IMR-90 (cell line): ENCODE data around the gene ZNF618. TPM values are rescaled to one million over a fixed set of nuclear protein-coding genes. Genes with fewer than 3 reads are reported as not detected.
A peak's percentile ranks its signal among the peaks of the same experiment; 100 is the strongest.

Experiments used
- ATAC-seq: fragments of 200-7000 bp; cut with Tn5 transposase; 2 replicates; pipeline ENCODE4 v1.9.1; 2020; ENCODE audit warnings: low read depth, mild to moderate bottlenecking, moderate library complexity
- BruUV-seq: library from RNA; stranded (reverse); fragments of 400-500 nt; replicated peaks from 2 replicates; lab custom pipeline; 2021; lab: Mats Ljungman, UMichigan
- CTCF ChIA-PET: fragments of 300-600 bp; formaldehyde crosslinking; extraction: SDS; loops from one replicate; lab custom pipeline; 2021; ENCODE audit warnings: antibody characterized with exemption; lab: Yijun Ruan, JAX
- POLR2A ChIA-PET: fragments of 300-600 bp; sonication (Branson Sonifier 250); formaldehyde crosslinking; loops from one replicate; lab custom pipeline; 2022; ENCODE audit warnings: antibody characterized with exemption; ENCODE audit not compliant: unreplicated experiment; lab: Charles Lee
- DNase-seq: peaks from one replicate; pipeline ENCODE4 v3.0.0; 2013
- H2AFZ ChIP-seq: replicated peaks from 2 replicates; pipeline ENCODE3; 2013; ENCODE audit warnings: low read length, mild to moderate bottlenecking; ENCODE audit not compliant: poor library complexity
- H2AK5ac ChIP-seq: 2 replicates; pipeline ENCODE4 v1.6.1; 2013; ENCODE audit warnings: low read depth, low read length, inconsistent platforms
- H2AK9ac ChIP-seq: replicated peaks from 2 replicates; pipeline ENCODE3; 2013; ENCODE audit warnings: mild to moderate bottlenecking, low read depth, low read length, moderate library complexity; ENCODE audit not compliant: poor library complexity
- H2BK120ac ChIP-seq: 2 replicates; pipeline ENCODE4 v1.6.1; 2013; ENCODE audit warnings: low read depth, low read length, inconsistent platforms
- H2BK15ac ChIP-seq: 3 replicates; pipeline ENCODE4 v1.6.1; 2013; ENCODE audit warnings: low read depth, low read length, inconsistent platforms
- H2BK20ac ChIP-seq: 2 replicates; pipeline ENCODE4 v1.6.1; 2013; ENCODE audit warnings: low read depth, mild to moderate bottlenecking, inconsistent platforms, low read length, moderate library complexity
- H2BK5ac ChIP-seq: 2 replicates; pipeline ENCODE4 v1.6.1; 2013; ENCODE audit warnings: mild to moderate bottlenecking, low read depth, low read length, inconsistent platforms; ENCODE audit not compliant: poor library complexity, severe bottlenecking
- H3K14ac ChIP-seq: replicated peaks from 2 replicates; pipeline ENCODE4 v1.6.1; 2013; ENCODE audit warnings: low read depth, low read length, inconsistent platforms
- H3K18ac ChIP-seq: 2 replicates; pipeline ENCODE4 v1.6.1; 2013; ENCODE audit warnings: low read depth, low read length, control low read depth
- H3K23ac ChIP-seq: 2 replicates; pipeline ENCODE4 v1.6.1; 2013; ENCODE audit warnings: low read depth, low read length, inconsistent platforms
- H3K27ac ChIP-seq: 2 replicates; pipeline ENCODE4 v1.5.1; 2013; ENCODE audit warnings: mild to moderate bottlenecking, control low read depth, low read length; ENCODE audit not compliant: insufficient read depth
- H3K27me3 ChIP-seq: 2 replicates; pipeline ENCODE4 v1.6.1; 2013; ENCODE audit warnings: low read length; ENCODE audit not compliant: control insufficient read depth, insufficient read depth
- H3K36me3 ChIP-seq: 2 replicates; pipeline ENCODE4 v1.6.1; 2013; ENCODE audit warnings: low read length, mixed read lengths; ENCODE audit not compliant: control insufficient read depth, insufficient read depth
- H3K4ac ChIP-seq: 2 replicates; pipeline ENCODE4 v1.6.1; 2013; ENCODE audit warnings: low read depth, low read length, inconsistent platforms
- H3K4me1 ChIP-seq: 2 replicates; pipeline ENCODE4 v1.6.1; 2013; ENCODE audit warnings: low read length, mixed read lengths; ENCODE audit not compliant: control insufficient read depth, insufficient read depth
- H3K4me2 ChIP-seq: 2 replicates; pipeline ENCODE4 v1.6.1; 2013; ENCODE audit warnings: low read depth, mild to moderate bottlenecking, control low read depth, low read length, moderate library complexity
- H3K4me3 ChIP-seq: 2 replicates; pipeline ENCODE4 v1.5.1; 2013; ENCODE audit warnings: low read depth, mild to moderate bottlenecking, control low read depth, low read length, moderate library complexity; ENCODE audit not compliant: insufficient read depth
- H3K56ac ChIP-seq: 2 replicates; pipeline ENCODE4 v1.6.1; 2013; ENCODE audit warnings: low read length, inconsistent platforms; ENCODE audit not compliant: insufficient read depth; ENCODE audit errors: extremely low read depth
- H3K79me1 ChIP-seq, 2 experiments: 2 replicates each; pipeline ENCODE4 v1.6.1; 2013; ENCODE audit warnings: low read length in 2 of 2, inconsistent platforms in 1 of 2, low read depth in 1 of 2
- H3K9ac ChIP-seq: 2 replicates; pipeline ENCODE4 v1.6.1; 2013; ENCODE audit warnings: low read depth, low read length, control low read depth
- H3K9me1 ChIP-seq: 2 replicates; pipeline ENCODE4 v1.6.1; 2013; ENCODE audit warnings: low read length, inconsistent platforms; ENCODE audit not compliant: insufficient read depth
- H3K9me3 ChIP-seq: 2 replicates; pipeline ENCODE4 v1.6.1; 2013; ENCODE audit warnings: low read length; ENCODE audit not compliant: control insufficient read depth, insufficient read depth
- H4K20me1 ChIP-seq: 2 replicates; pipeline ENCODE4 v1.6.1; 2013; ENCODE audit warnings: low read length, inconsistent platforms; ENCODE audit not compliant: insufficient read depth
- H4K5ac ChIP-seq: 2 replicates; pipeline ENCODE4 v1.6.1; 2013; ENCODE audit warnings: mild to moderate bottlenecking, low read depth, low read length, control low read depth
- H4K8ac ChIP-seq, 2 experiments: 2 replicates each; pipeline ENCODE4 v1.6.1; 2013; ENCODE audit warnings: low read depth in 2 of 2, low read length in 2 of 2, control low read depth in 1 of 2, inconsistent platforms in 1 of 2
- H4K91ac ChIP-seq: 2 replicates; pipeline ENCODE4 v1.6.1; 2013; ENCODE audit warnings: low read depth, low read length, inconsistent platforms; ENCODE audit not compliant: insufficient read depth
- BHLHE40 ChIP-seq: fragments of 150-350 bp; IDR thresholded peaks from 2 replicates; pipeline ENCODE4 v1.6.1; 2016; ENCODE audit warnings: mild to moderate bottlenecking, low read depth, low read length
- CHD1 ChIP-seq: IDR thresholded peaks from 2 replicates; pipeline ENCODE4 v1.6.1; 2012; ENCODE audit warnings: low read depth, low read length, improper control_type of control experiment
- CTCF ChIP-seq: conservative IDR thresholded peaks from 2 replicates; pipeline ENCODE4 v1.5.1; 2012; ENCODE audit warnings: mild to moderate bottlenecking, low read depth, low read length, improper control_type of control experiment
- ELK1 ChIP-seq: fragments of 150-350 bp; IDR thresholded peaks from 2 replicates; pipeline ENCODE4 v1.6.1; 2016; ENCODE audit warnings: low read depth, mild to moderate bottlenecking, low read length, moderate library complexity, borderline replicate concordance
- FOS ChIP-seq: fragments of 150-350 bp; IDR thresholded peaks from 2 replicates; pipeline ENCODE4 v1.6.1; 2016; ENCODE audit warnings: low read depth, low read length
- MAFK ChIP-seq: IDR thresholded peaks from 2 replicates; pipeline ENCODE4 v1.6.1; 2012; ENCODE audit warnings: low read depth, low read length, improper control_type of control experiment
- MAZ ChIP-seq: IDR thresholded peaks from 2 replicates; pipeline ENCODE4 v1.6.1; 2012; ENCODE audit warnings: low read depth, mild to moderate bottlenecking, low read length, improper control_type of control experiment, moderate library complexity, borderline replicate concordance
- NFE2L2 ChIP-seq: fragments of 150-350 bp; IDR thresholded peaks from 2 replicates; pipeline ENCODE4 v1.6.1; 2016; ENCODE audit warnings: low read depth, mild to moderate bottlenecking, low read length
- RAD21 ChIP-seq: IDR thresholded peaks from 2 replicates; pipeline ENCODE4 v1.6.1; 2012; ENCODE audit warnings: low read length, improper control_type of control experiment
- RCOR1 ChIP-seq: IDR thresholded peaks from 2 replicates; pipeline ENCODE4 v1.6.1; 2012; ENCODE audit warnings: mild to moderate bottlenecking, low read length, improper control_type of control experiment; ENCODE audit not compliant: insufficient replicate concordance
- RFX5 ChIP-seq: IDR thresholded peaks from 2 replicates; pipeline ENCODE4 v1.8.0; 2012; ENCODE audit warnings: low read depth, mild to moderate bottlenecking, low read length, moderate library complexity
- SMC3 ChIP-seq: fragments of 150-350 bp; IDR thresholded peaks from 2 replicates; pipeline ENCODE4 v1.6.1; 2016; ENCODE audit warnings: low read depth, mild to moderate bottlenecking, antibody characterized with exemption, low read length, moderate library complexity
- USF2 ChIP-seq: fragments of 150-350 bp; IDR thresholded peaks from 2 replicates; pipeline ENCODE4 v1.6.1; 2017; ENCODE audit warnings: mild to moderate bottlenecking, antibody characterized with exemption, low read length, low read depth
- WGBS, 2 experiments: methylation state at CpG; one replicate each; pipeline versions ENCODE4 v1.1.5 to v1.1.7; 2013; ENCODE audit warnings: missing lambda C conversion rate in 2 of 2; ENCODE audit not compliant: insufficient read length in 1 of 2; ENCODE audit errors: extremely low coverage in 2 of 2; 5-methylcytosine and 5-hydroxymethylcytosine counted together
- dilution Hi-C: fragments of 300-500 bp; cut with HindIII; formaldehyde crosslinking; loops from one replicate; pipeline ENCODE4 v1.14.3; 2018; ENCODE audit warnings: low sequenced_read_pairs; ENCODE audit not compliant: unreplicated experiment
- in situ Hi-C: fragments of 300-500 bp; cut with MboI; formaldehyde crosslinking; loops from 3 replicates; pipeline ENCODE4 v1.14.3; 2019; ENCODE audit warnings: low sequenced_read_pairs, inconsistent platforms, mixed read lengths
- intact Hi-C: fragments of 100-400 bp; cut with micrococcal nuclease; formaldehyde crosslinking; loops from 2 replicates; pipeline ENCODE4 v1.10.0; 2022
- polyA plus RNA-seq, 3 experiments: library from polyadenylated mRNA; depleted of rRNA; stranded (reverse); fragments of >200 nt; gene quantifications; 2 replicates each; pipeline ENCODE4 v1.2.3, GENCODE V29; 2012; ENCODE audit warnings: low replicate concordance in 1 of 3
- total RNA-seq: library from RNA; depleted of rRNA; stranded (reverse); fragments of >200 nt; gene quantifications from 2 replicates; pipeline ENCODE4 v1.2.3, GENCODE V29; 2012

The ZNF618 gene
- total and polyA plus RNA-seq, 2 of the 4 experiments (the other 2 are of a cell fraction) = 8.2 to 9.4 TPM

GRCh38 chr9:113958556-113958955 lies 82.4 kb downstream of the ZNF618 start:
- H2BK120ac ChIP-seq = peak overlapping the region; percentile 84
- H3K27ac ChIP-seq = peak overlapping the region; percentile 96
- peak overlapping the region; percentile 69; the same call in 1 of the 2 replicates for H3K56ac ChIP-seq
- peak overlapping the region; percentile 78 for H2BK5ac ChIP-seq
- dilution Hi-C loops = no loop called here
- peaks cover 4% of the 10 kb centered on the region; the same call in 1 of the 2 replicates for H3K36me3 ChIP-seq
- H3K9me3 ChIP-seq = no peaks in the 10 kb centered on the region
- H4K20me1 ChIP-seq = peaks cover 6% of the 10 kb centered on the region
- H3K9me1 ChIP-seq = peaks cover 41% of the 10 kb centered on the region
- H4K5ac ChIP-seq = peak overlapping the region; percentile 71
- peak overlapping the region; percentile 73 for H3K14ac ChIP-seq
- no peak for DNase-seq
- peaks cover 68 to 85% of the 10 kb centered on the region in 2 experiments for H3K79me1 ChIP-seq
- TF ChIP-seq MAFK = no peak
- TF ChIP-seq RFX5 = no peak
- TF ChIP-seq CHD1 = no peak
- TF ChIP-seq BHLHE40 = no peak
- TF ChIP-seq SMC3 = no peak
- no peak for TF ChIP-seq ELK1
- TF ChIP-seq RCOR1 = no peak
- TF ChIP-seq NFE2L2 = no peak
- TF ChIP-seq RAD21 = no peak
- TF ChIP-seq USF2 = no peak
- TF ChIP-seq CTCF = no peak
- no peak for TF ChIP-seq FOS
- no peak for TF ChIP-seq MAZ
- no peak overlapping the region for H3K4me3 ChIP-seq
- no CpG with 5 or more reads among the region's 6 CpGs for whole genome bisulfite sequencing, 2 experiments
- no peak for ATAC-seq
- peak overlapping the region; percentile 59 for H2AK9ac ChIP-seq
- H3K4me1 ChIP-seq = peaks cover 44% of the 10 kb centered on the region
- no peaks in the 10 kb centered on the region for H3K27me3 ChIP-seq
- H2BK20ac ChIP-seq = peak overlapping the region; percentile 77
- H3K18ac ChIP-seq = peak overlapping the region; percentile 81
- H2AFZ ChIP-seq = peak overlapping the region; percentile 24
- peak overlapping the region; percentile 62 for H3K9ac ChIP-seq
- H3K4me2 ChIP-seq = no peak overlapping the region; the same call in 1 of the 2 replicates
- H4K91ac ChIP-seq = peak overlapping the region; percentile 91
- ChIA-PET CTCF (interaction anchor here (0.6 to 1.0 kb wide), 2 partner anchors 33 to 1313 kb away, joined by 4 to 7 read pairs; no protein-coding TSS in a partner anchor), POLR2A (no interaction called here)
- BruUV-seq = no TSS peak
- H3K4ac ChIP-seq = peak overlapping the region; percentile 79
- H4K8ac ChIP-seq = peak overlapping the region; percentile 71 to 79; a peak in 3 of 4 replicates
- H2BK15ac ChIP-seq = peak overlapping the region; percentile 71; the same call in 2 of the 3 replicates
- peak overlapping the region; percentile 68 for H3K23ac ChIP-seq
- peak overlapping the region; percentile 98 for H2AK5ac ChIP-seq
- in situ Hi-C loops = no loop called here
- intact Hi-C loops = no loop called here
